ENCODE data around the gene EID2. TPM values are rescaled to one million over a fixed set of nuclear protein-coding genes. Genes with fewer than 3 reads are reported as not detected.

Gene EID2
- total and polyA plus RNA-seq, 2 of the 13 experiments (the other 11 are each of a cell fraction or from before 2014, with no cell fraction given) = 3.7 to 14.1 TPM

- TF ChIP-seq KLF16 (CRISPR knock-in tag; IDR thresholded peaks at IDR 0.05) = peak in 1 of 2 experiments; percentile 55; a peak in 1 of 4 replicates
- 0 out of 2 replicates have a peak, but pooled peaks have one; percentile 45 for TF ChIP-seq CHCHD3 (CRISPR knock-in tag; IDR thresholded peaks at IDR 0.05)
- TF ChIP-seq UBTF (CRISPR knock-in tag; IDR thresholded peaks at IDR 0.05) = peak; percentile 70; the same call in 1 of the 2 replicates
- no peak for TF ChIP-seq JARID2 (CRISPR knock-in tag; IDR thresholded peaks at IDR 0.05; ENCODE audit: insufficient replicate concordance)
- peak; percentile 90 for TF ChIP-seq ZFP91 (CRISPR knock-in tag; IDR thresholded peaks at IDR 0.05; ENCODE audit: borderline replicate concordance)
- peak; percentile 91 for TF ChIP-seq MEIS1 (CRISPR knock-in tag; IDR thresholded peaks at IDR 0.05; ENCODE audit: borderline replicate concordance)
- TF ChIP-seq KDM5A (IDR thresholded peaks at IDR 0.05; ENCODE audit: borderline replicate concordance, low read length) = peak; percentile 78; the same call in 1 of the 2 replicates
- TF ChIP-seq ZNF441 (CRISPR knock-in tag; IDR thresholded peaks at IDR 0.05; ENCODE audit: borderline replicate concordance) = no peak
- peak; percentile 45; the same call in 1 of the 2 replicates for TF ChIP-seq ZNF547 (CRISPR knock-in tag; IDR thresholded peaks at IDR 0.05)
- TF ChIP-seq MXD1 (CRISPR knock-in tag; IDR thresholded peaks at IDR 0.05) = 0 out of 2 replicates have a peak, but pooled peaks have one; percentile 55
- TF ChIP-seq TRIM22 (IDR thresholded peaks at IDR 0.05) = no peak
- peak; percentile 65; the same call in 1 of the 2 replicates for TF ChIP-seq ZNF232 (CRISPR knock-in tag; IDR thresholded peaks at IDR 0.05; ENCODE audit: borderline replicate concordance)
- no peak; the same call in 1 of the 2 replicates for TF ChIP-seq ZBTB42 (CRISPR knock-in tag; IDR thresholded peaks at IDR 0.05)
- no peak for TF ChIP-seq RCOR2 (CRISPR knock-in tag; IDR thresholded peaks at IDR 0.05)
- peak; percentile 38; the same call in 1 of the 2 replicates for TF ChIP-seq RFX3 (CRISPR knock-in tag; IDR thresholded peaks at IDR 0.05)
- no peak for TF ChIP-seq HNF4G (IDR thresholded peaks at IDR 0.05; ENCODE audit: borderline replicate concordance, low read depth, low read length)
- TF ChIP-seq HNF4G (CRISPR knock-in tag; IDR thresholded peaks at IDR 0.05; ENCODE audit: borderline replicate concordance, low read depth) = no peak
- peak; percentile 38; the same call in 1 of the 2 replicates for TF ChIP-seq ZNF563 (CRISPR knock-in tag; IDR thresholded peaks at IDR 0.05)
- TF ChIP-seq SNAI1 (CRISPR knock-in tag; IDR thresholded peaks at IDR 0.05; ENCODE audit: borderline replicate concordance) = no peak
- TF ChIP-seq DNMT3B (CRISPR knock-in tag; conservative IDR thresholded peaks at IDR 0.05) = no peak; the same call in 1 of the 2 replicates
- no peak; the same call in 1 of the 2 replicates for TF ChIP-seq TRAFD1 (CRISPR knock-in tag; IDR thresholded peaks at IDR 0.05; ENCODE audit: borderline replicate concordance)
These were observed 7.5 kb downstream of the EID2 start, which contains the start of gene EID2B (continued) for GRCh38 chr19:39532233-39533002.

Data from HepG2 (cell line).